ENCODE data around the gene TRIM67.

TRIM67 gene

GRCh38 chr1:231159202-231159962 lies 2.5 kb upstream of the TRIM67 start:
- DNase-seq: no peak

DNA sequence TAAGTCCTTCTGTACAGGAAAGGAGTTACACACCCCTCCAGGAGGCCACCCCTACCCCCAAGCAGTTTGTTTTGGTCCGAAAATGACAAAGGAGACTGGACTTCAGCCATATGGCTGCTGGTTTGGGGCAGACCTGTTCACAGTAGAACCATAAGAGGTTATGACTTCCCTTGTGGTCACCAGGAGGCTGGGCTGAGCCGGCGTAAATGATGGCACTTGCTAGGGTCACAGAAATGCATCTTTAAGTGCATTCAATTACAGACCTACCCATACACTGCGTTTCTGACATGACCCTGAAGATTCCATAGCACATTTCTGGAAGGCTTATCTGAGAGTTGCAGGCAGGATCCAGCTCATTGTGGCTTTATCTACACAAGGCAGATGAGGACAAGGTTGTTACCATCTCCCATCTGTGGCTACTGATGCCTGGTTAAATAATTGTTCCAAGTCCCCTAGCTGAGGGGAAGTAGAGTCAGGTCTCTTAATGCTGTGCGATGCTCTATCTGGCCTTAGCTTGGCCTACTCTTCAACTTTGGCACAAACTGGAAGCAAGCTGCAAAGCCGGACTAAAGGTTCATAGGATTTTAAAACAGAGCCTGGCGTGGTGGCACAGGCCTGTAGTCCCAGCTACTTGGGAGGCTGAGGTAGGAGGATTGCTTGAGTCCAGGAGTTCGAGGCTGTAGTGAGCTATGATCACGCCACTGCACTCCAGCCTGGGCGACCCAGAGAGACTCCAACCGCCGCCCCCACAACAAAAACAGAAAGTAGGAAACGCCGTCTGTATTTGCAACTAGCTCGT lies 1.7 kb upstream of the TRIM67 start:
- no peak for DNase-seq

DNA sequence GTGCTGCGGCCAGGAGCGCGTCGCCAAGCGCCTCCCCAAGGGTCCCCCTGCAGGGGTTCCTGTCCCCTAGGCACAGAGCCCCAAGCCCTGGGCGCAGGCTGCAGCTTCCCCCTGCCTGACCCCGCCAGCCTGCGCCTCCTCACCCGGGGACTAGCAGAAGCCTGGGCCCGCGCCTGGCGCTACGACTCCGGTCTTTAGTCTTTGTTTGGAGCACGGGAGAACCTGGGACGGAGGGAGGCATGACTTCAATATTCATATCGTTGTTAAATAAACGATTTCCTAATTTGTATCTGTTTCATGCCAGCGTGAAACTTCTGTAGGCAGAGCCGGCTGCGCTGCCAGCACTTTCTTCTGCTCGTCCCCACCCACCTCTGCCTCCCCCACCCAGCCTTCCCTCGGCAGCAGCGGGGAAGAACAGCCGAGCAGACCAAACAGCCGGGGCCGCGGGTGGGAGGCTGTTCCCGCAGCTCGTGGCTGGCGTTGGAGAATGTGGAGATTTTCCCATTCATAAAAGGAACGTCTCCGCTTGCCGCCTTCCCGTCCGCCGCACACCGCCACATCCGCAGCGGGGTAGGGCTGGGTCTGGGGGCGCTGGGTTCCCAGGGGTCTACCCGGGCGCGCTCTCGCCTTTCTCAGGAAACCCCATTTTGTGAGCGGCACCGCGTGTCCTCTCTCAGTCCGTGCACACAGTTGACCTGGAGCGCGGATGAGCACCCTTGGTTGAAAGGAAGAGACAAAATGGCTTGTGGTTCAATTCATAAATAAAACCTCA lies 777 bp upstream of the TRIM67 start:
- no peak for DNase-seq

DNA sequence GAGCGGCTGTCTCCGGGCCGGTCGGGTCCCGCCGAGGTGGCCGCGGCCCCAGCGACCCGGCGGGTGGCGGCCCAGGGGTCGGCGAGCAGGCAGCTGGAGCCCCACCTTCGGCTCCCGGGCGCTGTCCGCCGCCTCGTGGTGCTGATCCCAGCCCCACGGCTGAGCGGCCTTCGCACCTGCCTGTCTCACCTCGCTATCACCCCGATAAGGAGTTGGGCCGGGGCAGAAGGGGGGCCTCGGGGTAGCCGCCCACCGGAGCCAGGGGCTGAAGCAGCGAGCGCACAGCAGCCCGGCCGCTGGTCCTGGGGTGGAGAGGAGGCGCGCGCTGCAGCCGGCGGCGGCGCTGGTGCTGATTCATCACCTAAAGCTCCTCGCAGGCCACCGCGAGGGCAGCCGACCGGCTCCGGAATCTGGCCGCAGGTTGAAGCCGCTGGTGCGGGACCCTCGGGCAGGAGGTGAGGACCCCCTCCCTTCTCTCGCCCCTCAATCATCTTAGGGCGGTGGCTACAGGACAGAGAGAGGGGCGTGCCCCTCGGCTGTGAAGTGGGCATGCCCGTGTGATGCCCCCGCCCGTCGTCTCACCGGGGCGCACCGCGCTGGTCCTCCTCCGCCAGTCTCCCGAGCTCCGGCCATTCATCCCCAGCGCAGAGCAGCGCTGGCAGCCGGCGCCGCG lies 575 bp downstream of the TRIM67 start:
- DNase-seq: no peak

DNA sequence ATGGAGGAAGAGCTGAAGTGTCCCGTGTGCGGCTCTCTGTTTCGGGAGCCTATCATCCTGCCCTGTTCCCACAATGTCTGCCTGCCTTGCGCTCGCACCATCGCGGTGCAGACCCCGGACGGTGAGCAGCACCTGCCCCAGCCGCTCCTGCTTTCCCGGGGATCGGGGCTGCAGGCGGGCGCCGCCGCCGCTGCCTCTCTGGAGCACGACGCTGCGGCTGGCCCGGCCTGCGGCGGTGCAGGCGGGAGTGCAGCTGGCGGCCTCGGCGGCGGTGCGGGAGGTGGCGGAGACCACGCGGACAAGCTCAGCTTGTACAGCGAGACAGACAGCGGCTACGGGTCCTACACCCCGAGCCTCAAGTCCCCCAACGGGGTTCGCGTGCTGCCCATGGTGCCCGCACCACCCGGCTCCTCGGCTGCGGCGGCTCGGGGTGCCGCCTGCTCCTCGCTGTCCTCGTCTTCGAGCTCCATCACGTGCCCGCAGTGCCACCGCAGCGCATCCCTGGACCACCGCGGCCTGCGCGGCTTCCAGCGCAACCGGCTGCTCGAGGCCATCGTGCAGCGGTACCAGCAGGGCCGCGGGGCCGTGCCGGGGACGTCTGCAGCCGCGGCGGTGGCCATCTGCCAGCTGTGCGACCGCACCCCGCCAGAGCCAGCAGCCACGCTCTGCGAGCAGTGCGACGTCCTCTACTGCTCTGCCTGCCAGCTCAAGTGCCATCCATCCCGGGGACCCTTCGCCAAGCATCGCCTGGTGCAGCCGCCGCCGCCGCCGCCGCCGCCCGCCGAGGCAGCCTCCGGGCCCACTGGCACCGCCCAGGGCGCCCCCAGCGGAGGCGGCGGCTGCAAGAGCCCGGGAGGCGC lies 1.3 kb downstream of the TRIM67 start:
- no peak for DNase-seq

DNA sequence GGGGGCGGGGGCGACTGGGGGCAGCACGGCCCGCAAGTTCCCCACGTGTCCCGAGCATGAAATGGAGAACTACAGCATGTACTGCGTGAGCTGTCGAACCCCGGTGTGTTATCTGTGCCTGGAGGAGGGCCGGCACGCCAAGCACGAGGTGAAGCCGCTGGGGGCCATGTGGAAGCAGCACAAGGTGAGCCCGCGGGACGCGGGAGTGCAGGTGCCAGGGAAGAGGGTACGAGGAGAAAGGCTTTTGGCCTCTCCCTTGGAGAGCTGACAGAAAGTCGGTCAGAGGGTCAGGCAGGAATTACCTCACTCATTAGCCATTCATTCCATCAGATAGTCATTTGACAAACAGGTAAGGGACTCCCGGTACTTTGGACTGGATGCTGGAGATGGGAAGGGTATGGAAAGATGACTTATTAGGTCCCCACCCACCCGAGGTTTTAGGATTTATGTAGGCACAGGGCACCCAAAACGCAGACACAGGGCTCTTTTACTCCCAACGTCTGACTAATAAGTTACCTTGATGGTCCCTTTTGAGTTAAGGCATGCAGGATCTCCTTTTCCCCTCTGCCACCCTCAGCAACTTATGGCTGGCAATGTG lies 2.1 kb downstream of the TRIM67 start:
- no peak for DNase-seq

DNA sequence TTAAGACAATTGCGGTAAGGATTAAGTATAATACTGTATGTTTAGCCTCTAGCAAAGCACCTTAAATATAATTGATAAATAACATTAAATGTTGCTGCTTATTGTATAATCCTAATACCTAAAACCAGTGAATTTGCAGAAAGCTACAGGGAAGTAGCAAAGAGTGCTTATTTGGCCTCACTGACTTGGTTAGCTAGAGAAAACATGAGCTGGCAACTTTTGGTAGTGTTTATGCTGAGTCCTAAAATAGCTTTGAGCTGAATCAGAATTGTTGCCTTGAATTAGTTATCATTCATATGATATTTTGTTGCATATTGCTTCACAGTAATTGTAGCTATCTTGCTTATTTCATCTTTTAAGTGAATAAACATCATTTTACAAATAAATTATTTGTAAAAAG lies 3.5 kb downstream of the TRIM67 start:
- DNase-seq: no peak

DNA sequence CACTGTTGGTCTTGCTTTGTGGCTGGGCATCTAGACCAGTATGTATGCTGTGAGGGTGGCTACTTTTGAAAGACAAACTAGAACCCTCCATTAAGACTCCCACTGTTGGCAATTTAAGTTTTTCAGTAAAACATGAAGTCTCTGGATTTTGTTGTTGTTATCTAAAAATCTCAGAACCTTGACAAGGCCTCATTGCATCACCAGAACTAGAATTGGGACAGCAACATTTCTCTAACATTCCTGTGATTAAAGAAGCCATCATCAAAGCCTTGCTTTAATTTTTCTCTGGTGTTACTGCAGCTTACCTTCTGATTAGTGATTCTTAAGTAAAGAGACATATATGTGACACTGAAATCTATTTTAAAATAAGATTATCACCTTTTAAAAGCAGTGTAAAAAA lies 4.5 kb downstream of the TRIM67 start:
- DNase-seq: no peak

- DNase-seq: no peak
Observed at GRCh38 chr1:231170875-231171274, 9.0 kb downstream of the TRIM67 start.

GRCh38 chr1:231171623-231172197 lies 9.9 kb downstream of the TRIM67 start:
- no peak for DNase-seq

DNA sequence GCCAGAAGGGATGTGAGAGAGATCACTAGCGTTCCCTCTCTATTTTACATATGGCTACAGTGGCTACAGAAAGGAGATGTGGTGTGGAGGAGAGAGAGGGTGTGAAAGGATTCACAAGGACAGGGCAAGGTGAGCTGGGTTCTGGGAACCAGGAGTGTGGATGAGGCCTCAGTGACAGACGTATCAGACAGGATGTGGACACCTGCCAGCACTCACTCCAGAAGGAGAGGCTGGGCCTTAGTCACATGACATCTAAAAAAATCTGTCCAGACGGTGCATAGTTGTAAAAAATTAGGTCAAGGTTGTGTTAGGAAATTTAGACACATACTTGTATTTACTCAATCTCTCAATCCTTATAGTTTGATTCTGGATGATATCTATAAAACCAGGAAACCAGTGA lies 10.6 kb downstream of the TRIM67 start:
- no peak for DNase-seq

- no peak for DNase-seq
Observed at GRCh38 chr1:231176421-231176820, 14.6 kb downstream of the TRIM67 start.

DNA sequence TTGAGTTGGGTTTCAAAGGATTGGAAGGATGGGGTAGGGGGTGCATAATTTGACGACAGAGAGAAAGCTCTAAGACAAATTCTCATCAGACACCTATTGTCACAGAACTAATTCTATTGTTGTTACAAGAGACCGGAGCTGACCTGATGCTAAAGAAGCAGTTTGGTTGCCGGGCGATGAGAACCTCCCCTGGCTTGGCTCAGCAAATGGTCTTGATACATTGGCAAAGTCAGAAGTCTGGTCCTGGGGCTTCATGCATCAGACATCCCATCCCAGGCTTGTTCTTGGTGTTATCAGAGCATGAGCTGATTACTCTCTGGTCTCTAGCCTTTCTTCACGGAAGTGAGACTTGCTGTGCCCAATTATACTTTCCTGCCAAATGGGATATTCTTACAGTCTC lies 15.4 kb downstream of the TRIM67 start:
- DNase-seq: no peak

GRCh38 chr1:231177936-231178335 lies 16.1 kb downstream of the TRIM67 start:
- DNase-seq: no peak

- no peak for DNase-seq
Observed at GRCh38 chr1:231178970-231179369, 17.1 kb downstream of the TRIM67 start.

DNA sequence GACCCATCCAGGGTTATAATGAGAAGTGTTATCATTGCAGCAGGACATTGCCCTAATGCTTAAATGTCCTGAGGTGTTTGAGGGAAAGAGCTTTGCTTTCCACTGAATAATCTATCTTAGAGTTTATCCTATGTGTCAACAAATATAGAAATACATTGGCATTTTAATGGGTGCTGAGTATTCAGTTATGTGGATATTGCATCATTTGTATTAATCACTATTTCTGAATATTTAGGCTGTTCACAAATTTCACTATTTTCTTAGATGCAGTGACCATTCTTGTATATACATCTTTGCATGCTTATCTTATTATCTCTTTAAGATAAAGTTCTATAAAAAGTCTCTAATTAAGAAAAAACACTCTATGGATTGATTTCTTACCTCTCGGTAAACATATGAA lies 18.2 kb downstream of the TRIM67 start:
- no peak for DNase-seq

DNA sequence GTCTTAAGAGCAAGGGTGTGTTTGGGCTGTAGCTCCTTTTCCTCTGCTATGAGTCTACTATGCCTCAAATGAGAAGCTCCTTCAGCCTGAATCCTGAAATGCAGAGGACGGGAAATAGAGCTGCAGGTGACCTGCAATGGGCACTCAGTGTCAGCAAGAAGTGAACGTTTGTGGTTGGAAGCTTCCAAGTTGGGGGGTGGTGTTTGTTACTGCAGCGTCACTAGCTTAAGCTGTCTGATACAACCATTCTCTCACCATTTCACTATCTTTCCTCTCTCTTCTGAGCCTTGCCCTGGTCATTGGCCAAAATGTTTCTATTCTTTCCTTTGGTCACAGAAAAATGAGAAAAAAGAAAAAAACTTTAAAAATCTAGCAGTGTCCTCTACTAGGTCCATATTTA lies 19.4 kb downstream of the TRIM67 start:
- no peak for DNase-seq

DNA sequence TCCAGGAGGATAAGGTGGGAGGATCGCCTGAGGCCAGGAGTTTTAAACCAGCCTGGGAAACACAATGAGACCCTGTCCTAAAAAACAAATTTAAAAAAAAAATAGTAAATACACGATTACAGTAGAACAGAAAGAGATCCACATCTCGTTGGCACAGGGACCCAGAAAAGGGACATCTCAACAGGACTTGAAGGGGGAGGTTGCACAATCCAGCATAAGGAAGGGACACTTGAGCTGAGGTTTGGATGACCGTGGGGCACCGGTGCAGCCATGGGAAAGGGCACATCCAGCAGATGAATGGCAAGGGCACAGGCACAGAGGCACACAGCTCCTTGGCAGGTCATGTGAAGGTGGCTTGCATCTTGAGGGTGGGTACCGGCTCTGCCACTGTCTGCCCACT lies 20.5 kb downstream of the TRIM67 start:
- DNase-seq: no peak

GRCh38 chr1:231183639-231184590 lies 22.1 kb downstream of the TRIM67 start:
- DNase-seq: no peak

DNA sequence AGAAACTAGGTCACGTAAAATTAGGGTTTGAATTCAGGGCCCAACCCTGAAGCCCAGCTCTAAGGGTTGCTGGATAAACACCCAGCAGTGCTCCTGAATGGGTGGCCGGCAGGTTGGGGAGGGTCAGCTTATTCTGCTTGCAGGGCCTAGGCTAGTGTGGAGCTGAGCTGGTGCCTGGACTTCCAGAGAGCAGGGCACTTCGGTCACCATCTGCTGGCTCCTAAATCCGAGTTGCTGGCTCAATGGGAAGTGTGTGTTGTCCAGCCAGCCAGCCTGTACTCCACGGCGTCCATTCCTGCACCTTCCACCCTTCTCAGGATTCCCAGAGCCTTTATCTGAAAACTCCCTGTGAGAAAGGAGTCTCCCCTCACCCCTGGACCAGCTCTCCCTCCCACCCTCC lies 23.0 kb downstream of the TRIM67 start:
- no peak for DNase-seq

Data from activated CD4-positive, CD25-positive, alpha-beta regulatory T cell treated with anti-CD3 and anti-CD28 coated beads, Interleukin-2, amount 50 U/mL, for 72 hours (primary cell).